ENCODE results near the gene EPGN.

EPGN gene

GRCh38 chr4:74314329-74314728 lies 6.1 kb downstream of the EPGN start:
- H3K9ac ChIP-seq (ENCODE audit: low read depth, low read length) = no peak overlapping the region
- H3K27me3 ChIP-seq (ENCODE audit: insufficient read depth, low read length, poor library complexity) = no peaks in the 10 kb centered on the region
- H3K79me2 ChIP-seq (ENCODE audit: insufficient read depth, low read length) = no peaks in the 10 kb centered on the region
- H3K4me1 ChIP-seq (ENCODE audit: insufficient read depth, low read length) = no peaks in the 10 kb centered on the region
- H3K4me2 ChIP-seq (ENCODE audit: insufficient read depth, low read length) = no peak overlapping the region
- no peaks in the 10 kb centered on the region for H4K20me1 ChIP-seq (ENCODE audit: insufficient read depth, low read length)
- TF ChIP-seq CTCF (IDR thresholded peaks at IDR 0.05; ENCODE audit: borderline replicate concordance, extremely low read depth, low read length, poor library complexity, severe bottlenecking) (no peak), EZH2 (IDR thresholded peaks at IDR 0.05; ENCODE audit: borderline replicate concordance, low read depth, low read length, severe bottlenecking) (no peak)
- ATAC-seq (ENCODE audit: insufficient read depth, low read depth) = no peak
- no peaks in the 10 kb centered on the region for H3K36me3 ChIP-seq (ENCODE audit: insufficient read depth, low read length)
- H3K4me3 ChIP-seq (ENCODE audit: low read depth in 1 of 2, low read length in 2 of 2) = no peak overlapping the region
- H2AFZ ChIP-seq (ENCODE audit: low read depth, low read length) = no peak overlapping the region
- no peak overlapping the region for H3K27ac ChIP-seq (ENCODE audit: low read length)
- DNase-seq = no peak
- no peaks in the 10 kb centered on the region for H3K9me3 ChIP-seq (ENCODE audit: insufficient read depth, low read length, severe bottlenecking)

- ATAC-seq (ENCODE audit: insufficient read depth, low read depth) (no peak), DNase-seq (no peak)
- H3K4me3 ChIP-seq (ENCODE audit: low read depth in 1 of 2, low read length in 2 of 2) = no peak overlapping the region
- no peak overlapping the region for H3K4me2 ChIP-seq (ENCODE audit: insufficient read depth, low read length)
- H3K79me2 ChIP-seq (ENCODE audit: insufficient read depth, low read length) = no peaks in the 10 kb centered on the region
- H4K20me1 ChIP-seq (ENCODE audit: insufficient read depth, low read length) = no peaks in the 10 kb centered on the region
- TF ChIP-seq EZH2 (IDR thresholded peaks at IDR 0.05; ENCODE audit: borderline replicate concordance, low read depth, low read length, severe bottlenecking) = no peak
- no peak for TF ChIP-seq CTCF (IDR thresholded peaks at IDR 0.05; ENCODE audit: borderline replicate concordance, extremely low read depth, low read length, poor library complexity, severe bottlenecking)
- no peaks in the 10 kb centered on the region for H3K27me3 ChIP-seq (ENCODE audit: insufficient read depth, low read length, poor library complexity)
- no peaks in the 10 kb centered on the region for H3K36me3 ChIP-seq (ENCODE audit: insufficient read depth, low read length)
- no peak overlapping the region for H2AFZ ChIP-seq (ENCODE audit: low read depth, low read length)
- H3K4me1 ChIP-seq (ENCODE audit: insufficient read depth, low read length) = no peaks in the 10 kb centered on the region
- no peaks in the 10 kb centered on the region for H3K9me3 ChIP-seq (ENCODE audit: insufficient read depth, low read length, severe bottlenecking)
- no peak overlapping the region for H3K27ac ChIP-seq (ENCODE audit: low read length)
- no peak overlapping the region for H3K9ac ChIP-seq (ENCODE audit: low read depth, low read length)
Observed at GRCh38 chr4:74314944-74315343, 6.7 kb downstream of the EPGN start.

- H3K4me3 ChIP-seq (ENCODE audit: low read depth in 1 of 2, low read length in 2 of 2) = no peak overlapping the region
- ATAC-seq (ENCODE audit: insufficient read depth, low read depth) (no peak), DNase-seq (no peak)
- no peaks in the 10 kb centered on the region for H3K79me2 ChIP-seq (ENCODE audit: insufficient read depth, low read length)
- peaks cover 2% of the 10 kb centered on the region; the same call in 1 of the 2 replicates for H3K4me1 ChIP-seq (ENCODE audit: insufficient read depth, low read length)
- H3K27me3 ChIP-seq (ENCODE audit: insufficient read depth, low read length, poor library complexity) = no peaks in the 10 kb centered on the region
- no peak overlapping the region for H2AFZ ChIP-seq (ENCODE audit: low read depth, low read length)
- H3K4me2 ChIP-seq (ENCODE audit: insufficient read depth, low read length) = no peak overlapping the region
- no peak for TF ChIP-seq CTCF (IDR thresholded peaks at IDR 0.05; ENCODE audit: borderline replicate concordance, extremely low read depth, low read length, poor library complexity, severe bottlenecking)
- TF ChIP-seq EZH2 (IDR thresholded peaks at IDR 0.05; ENCODE audit: borderline replicate concordance, low read depth, low read length, severe bottlenecking) = no peak
- no peaks in the 10 kb centered on the region for H3K36me3 ChIP-seq (ENCODE audit: insufficient read depth, low read length)
- no peaks in the 10 kb centered on the region for H3K9me3 ChIP-seq (ENCODE audit: insufficient read depth, low read length, severe bottlenecking)
- no peaks in the 10 kb centered on the region for H4K20me1 ChIP-seq (ENCODE audit: insufficient read depth, low read length)
- no peak overlapping the region for H3K27ac ChIP-seq (ENCODE audit: low read length)
- no peak overlapping the region for H3K9ac ChIP-seq (ENCODE audit: low read depth, low read length)
Observed at GRCh38 chr4:74315376-74315775, 7.1 kb downstream of the EPGN start.

GRCh38 chr4:74316397-74316796 lies 8.1 kb downstream of the EPGN start:
- DNase-seq = no peak
- Histone ChIP-seq H3K79me2 (ENCODE audit: insufficient read depth, low read length) (no peaks in the 10 kb centered on the region), H3K4me3 (ENCODE audit: low read depth in 1 of 2, low read length in 2 of 2) (no peak overlapping the region), H3K9me3 (ENCODE audit: insufficient read depth, low read length, severe bottlenecking) (no peaks in the 10 kb centered on the region), H4K20me1 (ENCODE audit: insufficient read depth, low read length) (no peaks in the 10 kb centered on the region), H2AFZ (ENCODE audit: low read depth, low read length) (no peak overlapping the region), H3K4me1 (ENCODE audit: insufficient read depth, low read length) (peaks cover 3% of the 10 kb centered on the region; the same call in 1 of the 2 replicates), H3K9ac (ENCODE audit: low read depth, low read length) (no peak overlapping the region), H3K27ac (ENCODE audit: low read length) (no peak overlapping the region), H3K36me3 (ENCODE audit: insufficient read depth, low read length) (no peaks in the 10 kb centered on the region), H3K4me2 (ENCODE audit: insufficient read depth, low read length) (no peak overlapping the region), H3K27me3 (ENCODE audit: insufficient read depth, low read length, poor library complexity) (no peaks in the 10 kb centered on the region)
- no peak for ATAC-seq (ENCODE audit: insufficient read depth, low read depth)
- TF ChIP-seq EZH2 (IDR thresholded peaks at IDR 0.05; ENCODE audit: borderline replicate concordance, low read depth, low read length, severe bottlenecking) (no peak), CTCF (IDR thresholded peaks at IDR 0.05; ENCODE audit: borderline replicate concordance, extremely low read depth, low read length, poor library complexity, severe bottlenecking) (no peak)

Data from DND-41 (cell line).